GM19239 (cell line): ENCODE results near the gene C1QTNF5.

Experiments
- DNase-seq: peaks from one replicate; pipeline ENCODE4 v3.0.0; 2011; ENCODE audit warnings: low spot score; ENCODE audit not compliant: insufficient read length
- FAIRE-seq: peaks from 2 replicates; lab custom pipeline; 2011; peaks lifted over from hg19 to GRCh38; lab: Jason Lieb, UNC

C1QTNF5 gene

GRCh38 chr11:119373059-119373920 is 32.6 kb upstream of the C1QTNF5 start:
- DNase-seq (no peak), FAIRE-seq (no peak)

- FAIRE-seq (no peak), DNase-seq (no peak)
Measured at GRCh38 chr11:119372260-119373058, 31.8 kb upstream of the C1QTNF5 start.

- FAIRE-seq: no peak
- DNase-seq: no peak
Measured at GRCh38 chr11:119371778-119372182, 31.1 kb upstream of the C1QTNF5 start.

- FAIRE-seq: no peak
Measured at GRCh38 chr11:119371067-119371601, 30.5 kb upstream of the C1QTNF5 start.

GRCh38 chr11:119370486-119371046 is 29.9 kb upstream of the C1QTNF5 start:
- FAIRE-seq: no peak
- no peak for DNase-seq

More at GRCh38 chr11:119371067-119371601, 30.5 kb upstream of the C1QTNF5 start:
- DNase-seq: no peak

- no peak for FAIRE-seq
- no peak for DNase-seq
Measured at GRCh38 chr11:119369132-119369925, 28.6 kb upstream of the C1QTNF5 start.

GRCh38 chr11:119368121-119369034 is 27.7 kb upstream of the C1QTNF5 start:
- no peak for DNase-seq
- FAIRE-seq: no peak

GRCh38 chr11:119367661-119368120 is 27.0 kb upstream of the C1QTNF5 start:
- DNase-seq (no peak), FAIRE-seq (no peak)

GRCh38 chr11:119366690-119367620 is 26.3 kb upstream of the C1QTNF5 start:
- no peak for DNase-seq
- no peak for FAIRE-seq

GRCh38 chr11:119365071-119365591 is 24.4 kb upstream of the C1QTNF5 start:
- no peak for DNase-seq

GRCh38 chr11:119363851-119364590 is 23.3 kb upstream of the C1QTNF5 start:
- FAIRE-seq: no peak

More at GRCh38 chr11:119365071-119365591, 24.4 kb upstream of the C1QTNF5 start:
- no peak for FAIRE-seq

GRCh38 chr11:119363081-119363850 is 22.6 kb upstream of the C1QTNF5 start:
- no peak for FAIRE-seq
- no peak for DNase-seq

More at GRCh38 chr11:119363851-119364590, 23.3 kb upstream of the C1QTNF5 start:
- DNase-seq: peak; percentile 58

GRCh38 chr11:119362741-119363080 is 22.0 kb upstream of the C1QTNF5 start:
- FAIRE-seq: no peak
- no peak for DNase-seq

GRCh38 chr11:119361941-119362725 is 21.4 kb upstream of the C1QTNF5 start:
- no peak for DNase-seq
- no peak for FAIRE-seq

GRCh38 chr11:119361056-119361787 is 20.5 kb upstream of the C1QTNF5 start:
- DNase-seq: no peak

More at GRCh38 chr11:119361056-119361787, 20.5 kb upstream of the C1QTNF5 start:
- FAIRE-seq: no peak
